ENCODE results near the gene RAP1GAP.

The RAP1GAP gene

DNA sequence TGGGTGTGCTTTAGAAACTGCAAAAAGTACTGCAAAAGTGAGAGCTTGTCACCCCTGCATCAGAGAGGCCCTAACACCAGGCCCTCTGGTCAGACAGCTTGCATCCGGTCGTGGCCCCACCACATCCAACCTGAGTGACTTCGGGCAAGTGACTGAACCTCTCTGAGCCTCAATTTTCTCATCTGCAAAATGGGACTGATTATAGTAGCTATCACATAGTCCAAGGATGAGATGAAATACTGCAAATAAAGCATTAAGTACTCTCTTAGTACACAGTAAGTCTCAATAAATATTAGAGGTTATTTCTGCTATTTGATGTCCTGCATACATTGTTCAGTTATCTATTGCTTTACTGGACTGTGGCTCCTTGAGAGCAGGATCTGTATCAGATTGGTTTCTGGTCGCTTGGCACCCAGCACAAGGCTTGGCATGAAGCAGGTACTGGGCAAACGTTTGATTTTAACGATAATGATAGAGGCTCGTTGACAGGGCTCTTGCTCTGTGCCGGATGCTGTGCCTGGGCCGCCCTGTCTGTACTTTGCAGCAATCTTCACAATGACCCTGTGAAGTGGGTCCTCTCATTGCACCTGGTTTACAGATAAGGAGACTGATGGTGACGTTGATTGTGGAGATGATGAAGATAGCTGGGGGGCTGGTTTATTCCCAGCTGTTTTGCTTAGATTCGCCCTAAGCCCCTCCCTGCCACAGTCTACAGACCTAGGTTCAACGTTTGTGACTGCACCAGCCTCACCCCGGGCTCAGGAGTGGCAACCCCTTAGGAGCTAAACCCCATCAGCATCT, 43.6 kb downstream of the RAP1GAP start:
- DNase-seq (ENCODE audit: low read depth) = no peak

DNA sequence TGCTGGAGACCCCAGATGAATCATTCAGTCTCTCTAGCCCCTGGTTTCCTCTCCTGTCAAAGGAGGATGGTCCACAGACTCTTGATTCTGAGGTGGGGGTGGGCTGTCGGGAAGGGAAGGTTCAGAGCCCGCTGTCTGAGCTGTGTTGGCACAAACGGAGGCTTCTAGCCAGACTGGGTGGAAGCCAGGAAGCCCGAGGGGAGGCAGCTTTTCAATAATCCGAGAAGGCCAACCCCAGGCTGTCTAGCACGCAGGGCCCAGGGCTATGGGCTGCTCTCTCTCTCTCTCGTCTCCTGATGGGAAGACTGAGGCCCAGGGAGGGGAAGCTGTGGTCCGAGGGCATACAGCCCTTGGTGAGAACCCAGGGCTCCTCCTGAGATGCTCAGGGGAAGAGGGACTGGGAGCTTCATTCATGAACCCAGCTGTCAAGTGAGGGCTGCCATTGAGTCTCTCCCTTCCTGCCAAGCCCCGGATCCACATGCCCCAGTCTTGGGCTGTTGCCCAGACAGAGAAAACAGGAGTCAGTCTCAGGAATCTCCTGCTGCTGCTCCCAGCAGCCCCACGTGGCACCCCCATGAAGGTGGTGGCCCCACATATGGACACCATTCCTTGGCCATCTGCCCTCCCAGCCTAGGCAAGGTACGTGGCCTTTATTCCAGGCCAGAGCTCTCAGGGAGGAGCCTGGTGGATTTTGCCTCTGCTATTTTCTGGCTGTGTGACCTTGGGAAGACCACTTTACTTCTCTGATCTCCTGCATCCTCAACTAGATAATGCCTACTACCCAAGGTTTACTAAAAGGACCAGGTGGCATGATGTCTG, 44.4 kb downstream of the RAP1GAP start:
- no peak for DNase-seq (ENCODE audit: low read depth)

DNA sequence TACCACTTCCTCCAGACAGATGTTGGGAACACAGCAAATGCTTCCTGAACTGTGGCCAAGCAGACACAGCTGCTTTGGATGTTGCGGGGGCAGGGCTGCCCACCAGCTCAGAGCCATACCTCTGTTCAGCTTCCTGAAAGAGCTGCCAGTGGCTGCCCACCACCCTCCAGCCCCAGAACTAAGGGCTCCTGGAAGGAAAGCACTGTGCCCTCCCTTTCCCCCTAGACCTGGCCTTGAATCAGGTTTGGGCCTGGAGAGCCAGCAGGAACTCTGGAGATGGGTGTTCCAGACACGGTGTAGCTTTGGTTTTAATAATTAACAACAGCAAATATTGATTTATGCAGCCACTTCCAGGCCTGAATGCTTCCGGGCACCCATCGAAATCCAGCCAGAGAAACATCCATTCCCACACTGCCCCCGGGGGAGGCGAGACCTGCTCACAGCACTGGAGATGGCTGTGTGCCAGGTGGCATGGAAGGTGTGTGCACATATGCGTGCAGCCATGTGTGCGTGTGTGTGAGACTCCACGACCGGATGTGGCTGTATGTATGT, 45.7 kb downstream of the RAP1GAP start:
- DNase-seq (ENCODE audit: low read depth) = no peak

DNA sequence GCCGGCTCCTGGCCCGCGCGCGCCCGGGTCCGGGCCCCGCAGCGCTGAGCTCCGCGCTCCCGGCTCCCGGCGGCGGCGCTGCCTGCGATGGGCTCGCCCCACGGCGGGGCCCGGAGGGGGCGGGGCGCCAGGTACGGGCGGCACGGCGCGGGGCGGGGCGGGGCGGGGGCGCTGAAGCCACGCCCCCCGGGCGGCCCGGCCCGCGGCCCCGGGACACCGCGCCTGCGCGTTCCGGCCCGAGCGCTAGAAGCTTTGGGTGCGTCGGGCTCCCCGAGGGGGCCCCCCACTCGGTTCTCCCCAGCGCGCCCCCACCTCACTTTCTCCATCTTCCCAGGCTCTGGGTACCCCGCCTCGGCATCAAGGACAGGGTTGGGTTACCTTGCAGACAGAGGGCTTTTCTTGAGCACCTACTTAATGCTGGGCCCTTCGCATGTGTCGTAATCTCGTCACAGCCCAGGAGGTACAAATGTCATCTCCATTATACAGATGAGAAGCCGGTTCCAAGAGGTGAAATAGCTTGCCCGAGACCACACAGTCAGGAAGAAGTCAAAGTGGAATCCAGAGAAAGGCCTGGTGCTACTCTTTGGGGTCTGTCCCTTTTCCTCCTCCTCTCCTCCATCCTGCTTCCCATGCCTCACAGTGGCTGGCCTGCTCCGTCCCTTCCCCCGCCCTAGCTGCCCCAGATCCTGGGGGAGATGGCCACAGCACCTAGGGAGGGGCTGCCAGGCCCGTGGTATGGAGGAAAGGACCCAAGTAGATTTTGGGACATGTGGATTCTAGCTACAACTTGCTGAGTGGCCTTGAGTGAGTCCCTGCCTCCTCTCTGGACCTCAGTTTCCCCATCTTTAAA, 46.5 kb downstream of the RAP1GAP start:
- DNase-seq (ENCODE audit: low read depth) = peak; percentile 6

DNA sequence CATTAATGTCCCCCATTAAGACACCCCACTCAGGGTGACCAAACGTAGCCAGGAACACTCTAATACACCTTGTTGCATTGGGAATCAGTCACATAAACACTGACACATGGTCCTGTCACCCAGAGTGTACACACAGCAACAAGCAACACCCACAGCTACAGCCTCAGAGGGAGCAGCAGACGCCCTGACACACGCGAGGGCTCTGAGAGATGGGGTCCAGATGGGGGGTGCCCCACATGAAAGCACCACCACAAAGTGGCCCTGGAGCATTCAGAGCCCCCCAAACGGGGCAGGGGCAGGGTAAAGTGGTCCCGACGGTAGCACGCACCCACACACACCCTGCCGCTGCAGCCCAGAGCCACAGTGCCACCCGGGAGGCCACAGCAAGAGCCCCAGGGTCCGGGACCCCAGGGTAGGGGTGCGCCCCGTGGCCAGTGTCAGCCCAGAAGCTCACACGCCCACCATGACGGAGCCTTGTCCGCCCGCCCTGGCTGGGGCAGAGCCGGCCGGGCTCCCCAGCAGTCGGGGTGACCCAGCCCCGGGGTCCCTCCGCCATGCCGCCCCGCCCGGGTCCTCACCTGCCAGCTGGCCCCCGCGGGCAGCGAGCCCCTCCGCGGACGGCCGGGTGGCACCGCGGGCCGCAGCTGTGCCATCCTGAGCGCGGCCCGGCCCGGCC, 47.3 kb downstream of the RAP1GAP start:
- no peak for DNase-seq (ENCODE audit: low read depth)

DNA sequence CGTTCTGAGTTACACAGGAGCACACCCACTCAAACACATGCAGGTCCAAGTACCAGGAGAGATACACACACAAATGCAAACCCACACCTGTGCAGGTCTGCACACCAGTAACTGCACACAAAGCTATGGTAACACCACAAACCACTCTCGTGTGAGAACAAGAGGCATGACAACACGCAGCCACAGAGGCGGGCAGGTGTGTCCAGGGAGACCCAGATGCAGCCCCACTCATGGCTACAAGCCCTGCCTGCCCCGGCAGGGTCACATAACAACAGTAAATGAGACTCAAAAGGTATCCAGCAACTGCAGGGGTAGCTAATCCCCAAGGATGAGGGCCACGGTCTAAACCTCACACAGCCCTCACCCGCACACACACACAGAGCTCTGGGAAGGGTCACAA, 48.1 kb downstream of the RAP1GAP start:
- DNase-seq (ENCODE audit: low read depth) = no peak

DNA sequence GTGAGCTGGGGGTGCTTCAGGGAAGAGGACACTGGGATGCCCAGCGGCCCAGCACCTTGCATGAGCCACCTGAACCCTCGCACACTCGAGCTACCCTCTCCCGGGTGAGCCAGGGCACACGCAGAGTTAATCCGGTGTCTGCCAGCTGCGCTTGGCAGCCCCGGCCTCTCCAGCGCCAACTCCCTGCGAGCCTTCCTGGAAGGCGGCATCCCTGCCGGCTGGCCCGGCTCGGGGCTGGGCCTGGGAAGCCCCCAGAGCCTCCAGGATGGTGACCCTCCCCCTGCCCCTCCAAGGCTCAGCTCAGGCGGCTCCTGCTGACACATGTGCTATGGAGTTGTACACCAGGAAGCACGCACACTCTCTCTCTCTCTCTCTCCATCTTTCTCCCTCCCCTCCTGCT, 48.7 kb downstream of the RAP1GAP start:
- no peak for DNase-seq (ENCODE audit: low read depth)

DNA sequence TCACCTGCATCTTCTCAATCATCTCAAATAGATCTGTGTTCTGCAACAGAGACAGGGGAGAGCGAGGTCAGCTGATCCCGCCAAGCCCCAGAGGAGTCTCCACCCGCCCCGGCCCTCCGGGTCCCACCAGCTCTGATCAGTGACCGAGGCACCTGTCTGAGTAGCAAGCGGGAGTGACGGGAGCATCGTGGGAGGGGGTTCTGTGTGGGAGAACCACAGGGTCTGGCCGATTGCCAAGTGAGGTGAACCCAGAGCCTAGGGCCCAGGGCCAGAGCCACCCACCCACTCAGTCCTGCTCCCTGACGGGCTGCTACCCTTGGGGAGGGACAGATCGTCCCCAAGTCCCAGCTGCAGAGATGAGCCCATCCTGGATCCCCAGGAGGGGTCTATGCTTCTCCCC, 49.1 kb downstream of the RAP1GAP start:
- no peak for DNase-seq (ENCODE audit: low read depth)

DNA sequence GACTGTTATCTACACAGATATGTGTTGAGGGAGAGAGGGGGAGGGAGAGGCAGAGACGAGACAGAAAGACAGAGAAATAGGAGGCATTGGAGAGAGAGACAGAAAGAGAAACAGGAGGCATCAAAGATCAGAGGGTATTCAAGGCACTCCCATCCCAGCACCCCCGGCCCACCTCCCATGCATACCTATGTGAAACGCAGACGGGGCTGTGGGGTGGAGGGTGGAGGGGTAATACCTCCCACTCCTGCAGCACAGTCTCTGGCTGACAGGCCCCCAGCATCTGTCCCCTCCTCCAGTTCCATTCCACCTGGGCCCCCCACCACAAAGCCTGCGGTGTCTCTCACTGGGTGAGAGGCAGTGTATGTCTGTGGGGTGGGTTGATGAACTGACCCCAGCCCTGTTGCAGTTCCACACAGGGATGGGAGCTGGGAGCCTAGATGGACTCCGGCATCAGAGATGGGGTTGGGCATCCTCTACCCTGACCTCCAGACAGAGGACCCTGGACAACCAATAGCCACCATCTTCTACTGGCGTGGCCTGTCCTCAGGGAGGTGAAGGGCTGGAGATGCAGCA, 49.7 kb downstream of the RAP1GAP start:
- DNase-seq (ENCODE audit: low read depth) = no peak

DNA sequence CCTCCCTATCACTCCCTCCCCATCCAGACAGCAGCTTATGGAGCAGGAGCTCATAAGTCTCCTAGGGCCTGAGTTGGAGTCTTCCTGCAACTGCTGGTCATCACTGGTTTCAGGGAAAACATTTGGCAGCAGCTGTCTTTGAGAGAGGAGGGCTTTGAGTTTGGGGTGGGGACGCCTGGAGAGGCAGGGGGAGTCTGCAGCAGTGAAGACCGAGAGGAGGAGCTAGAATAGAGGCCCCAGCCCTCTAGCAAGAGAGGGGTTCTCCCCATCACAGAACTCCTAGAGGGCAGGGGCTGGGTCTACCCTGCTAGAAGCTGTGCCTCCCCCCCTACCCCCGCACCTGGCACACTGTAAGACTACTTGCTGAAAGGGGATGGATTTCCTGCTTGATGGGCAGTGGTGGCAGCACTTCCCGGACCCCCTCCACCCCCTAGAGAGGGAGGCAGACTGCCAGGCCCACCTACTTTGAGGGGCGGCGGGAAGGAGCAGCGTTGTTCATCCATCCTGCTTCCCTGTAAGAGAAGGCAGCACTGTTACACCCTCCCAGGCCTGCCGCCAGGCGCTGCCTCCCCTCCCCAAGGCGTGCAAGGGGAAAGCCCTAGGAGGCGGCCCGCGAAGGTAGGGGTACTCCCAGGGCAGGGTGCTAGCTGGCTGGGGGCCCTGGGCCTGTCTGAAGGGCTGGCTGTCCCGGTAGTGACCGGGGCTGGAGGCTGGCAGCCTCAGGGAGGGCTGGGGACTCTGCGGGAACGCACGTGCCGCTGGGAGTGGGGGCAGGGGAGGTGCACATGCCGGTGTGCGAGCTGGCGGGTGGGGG, 50.4 kb downstream of the RAP1GAP start:
- no peak for DNase-seq (ENCODE audit: low read depth)

DNA sequence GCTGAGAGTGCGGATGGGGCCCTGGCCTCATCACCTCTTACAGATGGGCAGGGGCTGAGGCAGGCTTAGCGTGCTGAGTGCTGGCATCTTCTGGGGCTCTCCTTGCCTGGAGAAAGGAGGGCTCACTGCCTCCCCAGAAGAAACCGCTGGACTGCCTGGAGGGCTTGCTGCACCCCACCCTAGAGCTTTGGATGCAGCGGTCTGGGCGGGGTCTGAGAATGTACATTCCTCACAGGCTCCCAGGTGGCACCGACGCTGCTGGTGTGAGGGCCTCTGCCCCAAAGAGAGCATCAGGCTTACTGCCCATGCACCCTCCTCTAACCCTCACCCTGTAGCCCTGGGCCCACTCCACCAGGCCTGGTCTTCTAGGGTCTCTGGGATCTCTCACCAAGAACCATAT, 51.1 kb downstream of the RAP1GAP start:
- no peak for DNase-seq (ENCODE audit: low read depth)

DNA sequence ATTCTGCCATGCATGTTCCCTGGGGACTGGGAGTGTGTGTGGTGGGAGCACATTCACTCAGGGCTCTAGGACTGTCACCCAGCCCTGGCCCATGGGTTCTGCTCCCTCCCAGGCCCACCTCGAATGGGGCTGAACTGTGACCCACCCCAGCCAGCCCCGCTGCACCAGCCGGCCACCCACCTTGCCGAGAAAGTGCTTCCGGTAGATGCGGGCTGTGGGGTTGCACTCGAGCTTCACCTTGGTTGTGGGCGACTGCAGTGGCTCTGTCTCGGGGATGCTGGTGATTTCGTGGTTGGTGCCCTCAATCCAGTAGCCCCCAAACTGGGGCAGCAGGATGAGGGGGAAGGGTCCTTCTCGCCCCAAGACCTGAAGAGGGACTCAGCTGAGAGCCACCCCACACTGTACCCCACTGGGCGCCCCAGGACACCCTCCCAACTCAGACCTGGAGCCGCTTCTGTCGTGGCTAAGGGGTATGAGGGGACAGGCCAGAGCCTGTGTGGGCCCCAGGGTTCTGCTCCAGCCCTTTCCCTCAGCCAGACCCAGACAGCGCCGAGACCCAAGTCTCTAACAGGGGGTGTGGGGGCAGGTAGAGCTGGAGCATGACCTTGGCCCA, 51.9 kb downstream of the RAP1GAP start:
- no peak for DNase-seq (ENCODE audit: low read depth)

DNA sequence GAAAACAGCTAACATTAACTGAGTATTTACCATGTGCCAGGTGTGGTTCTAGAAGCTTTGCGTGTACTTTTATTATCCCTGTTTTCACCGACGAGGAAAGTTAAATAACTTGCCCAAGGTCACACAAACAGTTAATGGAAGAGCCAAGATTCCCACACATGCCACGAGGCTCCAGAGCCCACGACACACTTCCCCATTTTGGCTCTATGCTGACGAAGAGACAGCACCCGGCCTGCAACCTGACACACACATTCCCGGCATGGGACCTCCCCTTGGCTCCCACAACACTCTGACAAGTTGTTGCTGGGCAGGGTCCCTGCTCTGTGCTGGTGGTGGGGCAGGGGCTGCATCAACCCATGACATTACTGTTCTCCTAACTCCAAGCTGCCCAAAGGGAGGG, 52.8 kb downstream of the RAP1GAP start:
- DNase-seq (ENCODE audit: low read depth) = no peak

DNA sequence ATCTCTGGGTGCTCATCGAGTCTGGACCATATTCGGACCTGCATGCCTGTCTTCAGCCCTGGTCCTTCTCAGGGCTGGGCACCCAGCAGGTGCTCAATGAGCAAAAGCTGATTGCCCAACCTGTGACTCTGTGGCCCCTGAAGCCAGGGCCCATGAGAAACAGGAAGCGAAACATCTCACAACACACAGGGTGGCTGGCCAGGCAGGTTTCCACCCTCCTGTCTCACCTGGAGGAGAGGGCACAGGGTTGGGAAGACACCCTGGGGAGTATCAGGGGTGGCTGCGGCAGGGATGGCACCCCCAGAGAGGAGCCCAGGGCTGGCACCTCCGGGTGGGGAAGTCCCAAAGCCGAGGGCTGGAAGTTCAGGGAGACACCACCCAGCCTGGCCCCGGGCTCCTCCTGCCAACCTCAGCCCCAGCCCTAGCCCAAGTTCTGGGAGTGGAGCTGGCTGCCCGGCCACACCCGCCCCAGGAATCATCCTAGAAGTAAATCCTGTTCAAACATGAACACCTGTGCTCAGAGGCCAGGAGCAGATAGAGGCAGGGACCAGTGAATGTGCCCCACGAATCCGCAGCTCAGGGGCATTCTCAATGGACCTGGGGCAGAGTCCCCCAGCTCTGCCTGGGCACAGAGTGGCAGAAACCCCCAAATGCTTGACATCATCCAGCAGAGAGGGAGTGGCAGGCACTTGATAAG, 54.6 kb downstream of the RAP1GAP start:
- no peak for DNase-seq (ENCODE audit: low read depth)

DNA sequence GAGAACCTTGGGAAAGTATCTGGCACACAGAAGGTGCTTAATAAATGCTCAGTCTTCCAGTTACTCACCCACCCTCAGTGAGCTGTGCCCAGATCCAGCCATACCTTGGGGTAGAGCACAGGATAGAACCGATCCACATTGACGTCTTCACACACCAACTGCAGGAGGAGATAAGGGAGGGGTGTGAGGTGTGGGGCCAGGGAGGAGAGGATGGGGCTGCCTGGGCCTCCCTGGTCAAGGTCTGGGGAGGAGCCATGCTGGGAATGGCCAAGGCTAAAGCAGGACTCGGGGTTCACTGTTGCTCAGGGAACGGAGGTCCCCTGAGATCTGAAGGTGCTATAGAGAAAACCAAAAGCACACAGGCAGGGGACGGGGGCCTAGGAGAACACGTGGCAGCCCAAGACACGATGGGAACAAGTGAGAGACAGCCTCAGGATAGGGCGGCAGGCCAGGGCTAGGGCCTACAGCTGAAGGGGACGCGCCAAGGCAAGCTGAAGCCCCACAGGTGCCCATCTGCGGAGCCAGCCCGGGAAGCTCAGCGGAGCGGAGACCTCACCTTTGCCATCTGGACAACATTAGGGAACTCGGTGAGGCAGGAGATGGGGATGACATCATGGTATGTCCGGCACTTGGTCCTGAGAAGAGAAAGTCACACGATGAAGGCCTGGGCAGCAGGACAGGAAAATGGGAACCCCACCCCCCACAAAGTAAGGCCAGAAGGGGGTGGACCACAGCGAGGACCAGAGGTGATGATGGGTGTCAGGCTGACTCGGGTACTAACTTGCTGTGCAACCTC, 55.9 kb downstream of the RAP1GAP start:
- DNase-seq (ENCODE audit: low read depth) = no peak

DNA sequence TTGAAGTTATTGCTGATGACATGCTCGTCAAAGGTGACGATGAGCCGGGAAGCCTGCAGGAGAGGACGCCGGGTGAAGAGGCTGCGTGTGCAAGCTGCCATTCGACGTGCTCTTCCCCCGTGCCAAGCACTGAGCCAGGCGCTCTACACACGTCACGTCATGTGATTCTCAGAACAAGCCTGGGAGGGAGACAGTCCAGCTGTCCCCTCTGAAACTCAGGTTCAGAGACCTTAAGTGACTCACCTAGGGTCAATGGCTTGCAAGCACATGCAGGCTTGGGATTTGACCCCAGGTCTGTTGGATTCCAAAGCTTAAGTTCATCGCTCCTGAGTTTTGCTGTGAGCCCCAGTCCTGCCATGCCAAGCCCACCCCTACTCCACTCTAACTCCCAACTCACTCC, 57.1 kb downstream of the RAP1GAP start:
- DNase-seq (ENCODE audit: low read depth) = no peak

DNA sequence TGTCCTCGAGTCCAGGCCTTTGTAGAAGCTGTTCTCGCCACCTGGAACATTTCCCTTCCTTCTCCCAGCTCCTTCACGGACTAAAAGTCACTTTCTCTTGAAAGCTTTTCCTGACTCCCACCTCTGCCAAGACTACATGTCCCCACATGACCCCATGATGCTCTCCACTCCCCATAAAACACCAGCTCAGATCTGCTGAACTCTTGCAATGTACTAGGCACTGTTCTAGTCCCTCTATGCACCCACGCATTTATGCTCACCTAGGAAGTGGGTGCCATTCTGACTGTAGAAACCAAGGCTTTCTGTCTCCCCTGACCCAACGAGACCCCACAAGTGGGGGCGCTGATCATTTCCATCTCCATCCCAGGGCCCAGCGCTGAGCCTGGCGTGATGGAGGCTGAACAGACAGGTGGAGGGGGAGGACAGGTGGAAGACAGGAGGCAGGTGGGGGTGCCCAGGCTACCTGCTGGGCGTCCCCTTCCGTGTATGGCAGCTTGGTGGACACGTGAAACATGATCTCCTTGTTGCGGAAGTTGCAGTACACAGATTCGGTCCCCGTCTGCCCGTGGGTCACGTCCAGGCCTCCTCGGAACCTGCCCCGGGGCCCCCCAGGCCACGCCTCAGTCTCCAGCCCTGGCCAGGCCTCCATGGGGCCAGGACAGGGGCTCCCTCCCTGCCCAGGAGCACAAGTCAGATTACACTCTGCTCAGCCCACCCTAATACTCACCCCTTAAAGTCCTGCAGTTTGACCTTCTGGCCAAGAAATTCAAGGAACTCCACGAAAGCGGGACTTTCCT, 58.0 kb downstream of the RAP1GAP start:
- no peak for DNase-seq (ENCODE audit: low read depth)

DNA sequence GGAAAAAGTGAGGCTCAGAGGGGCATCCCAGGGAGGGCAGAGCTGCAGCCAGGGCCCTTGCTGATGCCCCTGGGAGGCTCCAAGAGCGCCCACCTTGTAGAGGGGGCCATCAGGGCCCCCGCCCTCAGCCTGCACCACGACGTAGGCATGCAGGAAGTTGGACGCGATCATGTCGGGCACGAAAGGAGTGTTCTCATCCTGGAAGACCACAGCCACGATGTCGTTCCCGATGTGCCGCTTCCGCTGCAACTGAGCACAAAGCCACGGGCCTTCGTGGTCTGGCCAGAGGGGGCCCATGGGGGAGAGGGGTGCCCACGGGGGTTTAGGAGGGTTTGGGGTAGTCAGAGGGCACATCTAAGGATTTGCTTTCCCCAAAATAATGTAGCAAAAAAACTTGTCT, 59.1 kb downstream of the RAP1GAP start:
- no peak for DNase-seq (ENCODE audit: low read depth)

All from T-helper 22 cell (primary cell).